ENCODE data around the gene CKLF. TPM values are rescaled to one million over a fixed set of nuclear protein-coding genes. Genes with fewer than 3 reads are reported as not detected.
A peak's percentile ranks its signal among the peaks of the same experiment; 100 is the strongest.

The CKLF gene
- total RNA-seq, 6 donors from 2014 or later, result 18.2 to 71.7 (median 47.4) TPM

- Histone ChIP-seq H3K4me1 (peaks cover 35 to 59% (median 44%) of the 10 kb centered on the region in 4 donors), H3K9me3 (no peaks in the 10 kb centered on the region)
- no peak for ATAC-seq (ENCODE audit: low FRiP score in 2 of 2)
These were observed 3.5 kb upstream of the CKLF start for GRCh38 chr16:66548868-66549267.

GRCh38 chr16:66549284-66550131 lies 2.9 kb upstream of the CKLF start, which contains the start of gene TK2:
TSS of gene TK2 (minus strand) at chr16:66550122. CDS start at chr16:66550061, 61 bp downstream.
- peak; percentile 62 to 82 for ATAC-seq (ENCODE audit: low FRiP score in 2 of 2)
- peaks cover 0 to 4% (median 0%) of the 10 kb centered on the region in 4 donors for H3K36me3 ChIP-seq
- H3K9me3 ChIP-seq, result no peaks in the 10 kb centered on the region
- H3K27ac ChIP-seq, result peak within 1 kb of the TSS; percentile 96 to 99 (median 98)
- H3K4me3 ChIP-seq, result peak within 1 kb of the TSS; percentile 40 to 82 (median 69)
- WGBS, 2 donors, result 6 to 17% methylated on average over 16 to 52 of the region's 80 CpGs
- peak; percentile 69 to 93 for DNase-seq
- TF ChIP-seq, protein P1, sequence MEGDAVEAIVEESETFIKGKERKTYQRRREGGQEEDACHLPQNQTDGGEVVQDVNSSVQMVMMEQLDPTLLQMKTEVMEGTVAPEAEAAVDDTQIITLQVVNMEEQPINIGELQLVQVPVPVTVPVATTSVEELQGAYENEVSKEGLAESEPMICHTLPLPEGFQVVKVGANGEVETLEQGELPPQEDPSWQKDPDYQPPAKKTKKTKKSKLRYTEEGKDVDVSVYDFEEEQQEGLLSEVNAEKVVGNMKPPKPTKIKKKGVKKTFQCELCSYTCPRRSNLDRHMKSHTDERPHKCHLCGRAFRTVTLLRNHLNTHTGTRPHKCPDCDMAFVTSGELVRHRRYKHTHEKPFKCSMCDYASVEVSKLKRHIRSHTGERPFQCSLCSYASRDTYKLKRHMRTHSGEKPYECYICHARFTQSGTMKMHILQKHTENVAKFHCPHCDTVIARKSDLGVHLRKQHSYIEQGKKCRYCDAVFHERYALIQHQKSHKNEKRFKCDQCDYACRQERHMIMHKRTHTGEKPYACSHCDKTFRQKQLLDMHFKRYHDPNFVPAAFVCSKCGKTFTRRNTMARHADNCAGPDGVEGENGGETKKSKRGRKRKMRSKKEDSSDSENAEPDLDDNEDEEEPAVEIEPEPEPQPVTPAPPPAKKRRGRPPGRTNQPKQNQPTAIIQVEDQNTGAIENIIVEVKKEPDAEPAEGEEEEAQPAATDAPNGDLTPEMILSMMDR (IDR thresholded peaks at IDR 0.05), result peak in 2 of 6 experiments; percentile 22 to 47
- peak; percentile 4 to 42 for TF ChIP-seq POLR2AphosphoS5 (IDR thresholded peaks at IDR 0.05)
- peak in 3 of 4 donors; percentile 13 to 80 (median 79) for TF ChIP-seq POLR2A (IDR thresholded peaks at IDR 0.05)
- no peak for TF ChIP-seq EP300 (IDR thresholded peaks at IDR 0.05)
- H3K27me3 ChIP-seq, result no peaks in the 10 kb centered on the region
- H3K4me1 ChIP-seq, result peaks cover 38 to 66% (median 46%) of the 10 kb centered on the region in 4 donors

More at GRCh38 chr16:66548868-66549267, 3.5 kb upstream of the CKLF start:
- Histone ChIP-seq H3K4me3 (peak overlapping the region in 3 of 4 donors; percentile 60 to 82 (median 78)), H3K36me3 (peaks cover 0 to 7% (median 0%) of the 10 kb centered on the region in 4 donors), H3K27ac (peak overlapping the region; percentile 96 to 99 (median 98)), H3K27me3 (no peaks in the 10 kb centered on the region)
- WGBS, 2 donors, result 58 to 74% methylated on average over 9 of the region's 9 CpGs
- no peak for TF ChIP-seq EP300 (IDR thresholded peaks at IDR 0.05)
- TF ChIP-seq, protein P1 (IDR thresholded peaks at IDR 0.05), result no peak
- TF ChIP-seq POLR2A (IDR thresholded peaks at IDR 0.05), result no peak
- no peak for TF ChIP-seq POLR2AphosphoS5 (IDR thresholded peaks at IDR 0.05)
- DNase-seq, result no peak

GRCh38 chr16:66551348-66551759 lies 1.0 kb upstream of the CKLF start:
- Histone ChIP-seq H3K27ac (peak overlapping the region; percentile 93 to 98 (median 96)), H3K27me3 (no peaks in the 10 kb centered on the region), H3K4me1 (peaks cover 41 to 72% (median 46%) of the 10 kb centered on the region in 4 donors), H3K36me3 (no peaks in the 10 kb centered on the region), H3K9me3 (no peaks in the 10 kb centered on the region), H3K4me3 (peak overlapping the region in 1 of 4 donors; percentile 62)
- peak; percentile 34 to 47 for ATAC-seq (ENCODE audit: low FRiP score in 2 of 2)
- peak in 1 of 4 donors; percentile 44 for TF ChIP-seq POLR2A (IDR thresholded peaks at IDR 0.05)
- TF ChIP-seq, protein P1 (IDR thresholded peaks at IDR 0.05), result peak in 5 of 6 experiments; percentile 44 to 74 (median 52)
- no peak for TF ChIP-seq EP300 (IDR thresholded peaks at IDR 0.05)
- peak; percentile 20 to 41 for TF ChIP-seq POLR2AphosphoS5 (IDR thresholded peaks at IDR 0.05)
- DNase-seq, result peak in 1 of 2 donors; percentile 73
- WGBS, 2 donors, result 28% methylated on average over 6 of the region's 6 CpGs

DNA sequence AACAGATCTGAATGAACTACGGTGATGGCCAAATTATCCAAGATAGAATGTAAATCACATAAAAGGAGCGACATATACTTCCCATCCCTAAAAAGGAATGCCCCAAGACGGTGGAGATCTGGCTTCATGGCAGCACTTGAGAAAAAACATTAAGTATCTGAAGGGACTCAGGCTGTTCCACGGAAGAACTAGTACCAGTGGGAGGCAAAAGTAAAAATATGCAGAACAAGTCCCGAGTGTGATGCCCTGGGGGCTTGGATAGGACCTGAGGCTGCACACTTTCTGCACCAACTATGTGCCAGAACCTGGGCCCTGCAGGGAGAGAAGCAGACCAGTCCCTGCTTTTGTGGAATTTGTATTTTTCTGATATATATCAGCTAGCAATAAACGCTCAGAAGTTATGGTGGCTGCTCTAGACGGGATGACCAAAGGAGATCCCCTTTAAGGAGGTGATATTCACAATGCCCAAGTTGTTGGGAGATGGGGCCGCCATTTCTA lies 539 bp upstream of the CKLF start:
- TF ChIP-seq, protein P1 (IDR thresholded peaks at IDR 0.05), result no peak
- no peak for TF ChIP-seq POLR2A (IDR thresholded peaks at IDR 0.05)
- TF ChIP-seq EP300 (IDR thresholded peaks at IDR 0.05), result no peak
- TF ChIP-seq POLR2AphosphoS5 (IDR thresholded peaks at IDR 0.05), result no peak
- Histone ChIP-seq H3K27ac (peak overlapping the region; percentile 93 to 98 (median 96)), H3K9me3 (no peaks in the 10 kb centered on the region), H3K4me3 (peak overlapping the region; percentile 56 to 81 (median 65)), H3K36me3 (peaks cover 0 to under 1% (median 0%) of the 10 kb centered on the region in 4 donors), H3K27me3 (no peaks in the 10 kb centered on the region), H3K4me1 (peaks cover 41 to 67% (median 46%) of the 10 kb centered on the region in 4 donors)
- no peak for ATAC-seq (ENCODE audit: low FRiP score in 2 of 2)
- 31% methylated on average over 8 of the region's 8 CpGs for WGBS, 2 donors
- DNase-seq, result no peak
